AG09309 (cell line): ENCODE results near the gene SMIM15.

Experiments used
- DNase-seq: peaks from one replicate; pipeline ENCODE4 v3.0.0-alpha.2; 2010; ENCODE audit warnings: low read depth
- H3K4me3 ChIP-seq: 2 replicates; pipeline ENCODE4 v1.5.1; 2011; ENCODE audit warnings: mild to moderate bottlenecking, low read depth, low read length, moderate library complexity; ENCODE audit not compliant: control insufficient read depth
- CTCF ChIP-seq: IDR thresholded peaks from 2 replicates; pipeline ENCODE4 v1.5.1; 2011; ENCODE audit warnings: mild to moderate bottlenecking, low read depth, low read length, inconsistent platforms; ENCODE audit not compliant: insufficient read depth, control insufficient read depth; ENCODE audit errors: missing control alignments

Gene SMIM15

GRCh38 chr5:61162832-61163567 lies 732 bp upstream of the SMIM15 start:
- TF ChIP-seq CTCF, result no peak

GRCh38 chr5:61160497-61160896 lies 1.8 kb downstream of the SMIM15 start:
- no peak for DNase-seq
- no peak for TF ChIP-seq CTCF
- no peak overlapping the region for H3K4me3 ChIP-seq

More at GRCh38 chr5:61162832-61163567, 732 bp upstream of the SMIM15 start:
- peak overlapping the region; percentile 77 for H3K4me3 ChIP-seq
- DNase-seq, result no peak

GRCh38 chr5:61159836-61160235 lies 2.4 kb downstream of the SMIM15 start:
- H3K4me3 ChIP-seq, result no peak overlapping the region
- DNase-seq, result no peak
- TF ChIP-seq CTCF, result no peak

- no peak overlapping the region for H3K4me3 ChIP-seq
- DNase-seq, result no peak
- TF ChIP-seq CTCF, result no peak
Observed at GRCh38 chr5:61159070-61159469, 3.2 kb downstream of the SMIM15 start.

GRCh38 chr5:61151893-61152292 lies 10.4 kb downstream of the SMIM15 start:
- no peak for DNase-seq
- H3K4me3 ChIP-seq, result no peak overlapping the region
- no peak for TF ChIP-seq CTCF

- DNase-seq, result no peak
- H3K4me3 ChIP-seq, result no peak overlapping the region
- TF ChIP-seq CTCF, result no peak
Observed at GRCh38 chr5:61148515-61148914, 13.8 kb downstream of the SMIM15 start.

- H3K4me3 ChIP-seq, result no peak overlapping the region
- no peak for DNase-seq
- TF ChIP-seq CTCF, result no peak
Observed at GRCh38 chr5:61142811-61143210, 19.5 kb downstream of the SMIM15 start.
